A549 (cell line): ENCODE data around the gene GRAMD2A. TPM values are rescaled to one million over a fixed set of nuclear protein-coding genes. Genes with fewer than 3 reads are reported as not detected.

ENCODE experiments used
- ATAC-seq, 2 experiments: fragments of 200-7000 bp in 1 of 2; fragments of >200 bp in 1 of 2; cut with Nextera tagmentation in 1 of 2; cut with Tn5 transposase in 1 of 2; 3 replicates each; pipeline versions ENCODE4 v1.8.0 to v1.9.1; 2018 to 2020; ENCODE audit warnings: mild to moderate bottlenecking in 1 of 2, moderate library complexity in 1 of 2
- CTCF ChIA-PET: fragments of 300-600 bp; sonication (Branson Sonifier 250); formaldehyde crosslinking; extraction: SDS; loops from one replicate; lab custom pipeline; 2021; ENCODE audit warnings: antibody characterized with exemption, inconsistent platforms; lab: Yijun Ruan, JAX
- POLR2A ChIA-PET: fragments of 350-600 bp; formaldehyde crosslinking; extraction: SDS; loops from one replicate; lab custom pipeline; 2021; ENCODE audit warnings: antibody characterized with exemption, inconsistent platforms; lab: Yijun Ruan, JAX
- DNase-seq, 2 experiments: peaks; one replicate each; pipeline versions ENCODE4 v3.0.0 to v3.0.0-alpha.2; 2011 to 2016; ENCODE audit warnings: low read depth in 1 of 2, low spot score in 1 of 2
- FAIRE-seq: peaks from 2 replicates; lab custom pipeline; 2011; peaks lifted over from hg19 to GRCh38; lab: Jason Lieb, UNC
- H3K27ac ChIP-seq, 2 experiments: fragments of >200 bp; sonication (Bioruptor Twin); formaldehyde crosslinking; 3 replicates each; pipeline ENCODE4 v1.5.1; 2016 to 2017
- H3K4me1 ChIP-seq: fragments of >200 bp; sonication (Bioruptor Twin); formaldehyde crosslinking; 3 replicates; pipeline ENCODE4 v1.6.1; 2016
- H3K4me2 ChIP-seq: fragments of >200 bp; sonication (Bioruptor Twin); formaldehyde crosslinking; 3 replicates; pipeline ENCODE4 v1.6.1; 2016
- H3K4me3 ChIP-seq: fragments of >200 bp; sonication (Bioruptor Twin); formaldehyde crosslinking; 3 replicates; pipeline ENCODE4 v1.5.1; 2016
- H3K9me3 ChIP-seq: fragments of >200 bp; sonication (Bioruptor Twin); formaldehyde crosslinking; 3 replicates; pipeline ENCODE4 v1.6.1; 2016
- CHD2 ChIP-seq: fragments of 150-350 bp; IDR thresholded peaks from 2 replicates; pipeline ENCODE4 v1.6.1; 2014; ENCODE audit warnings: low read length; ENCODE audit not compliant: partially characterized antibody
- CHD4 ChIP-seq: fragments of 200-600 bp; sonication (generic); IDR thresholded peaks from 2 replicates; pipeline ENCODE4 v1.6.1; 2016; ENCODE audit warnings: antibody characterized with exemption, mild to moderate bottlenecking, borderline replicate concordance
- CTCF ChIP-seq: fragments of >200 bp; sonication (Bioruptor Twin); formaldehyde crosslinking; IDR thresholded peaks from 3 replicates; pipeline ENCODE4 v1.5.1; 2016
- HOXB5 ChIP-seq: fragments of 250-450 bp; sonication (Bioruptor Pico); IDR thresholded peaks from 2 replicates; pipeline ENCODE4 v1.5.0; 2020; ENCODE audit warnings: mild to moderate bottlenecking, moderate library complexity
- JUN ChIP-seq, 2 experiments: fragments of >200 bp; sonication (Bioruptor Twin); formaldehyde crosslinking; IDR thresholded peaks; 2 replicates in 1 of 2; 3 replicates in 1 of 2; pipeline ENCODE4 v1.6.1; 2016 to 2017
- MAX ChIP-seq: IDR thresholded peaks from 2 replicates; pipeline ENCODE4 v1.6.1; 2012
- NPAS2 ChIP-seq: fragments of 250-450 bp; sonication (Bioruptor Pico); IDR thresholded peaks from 2 replicates; pipeline ENCODE4 v1.8.0; 2022; ENCODE audit warnings: mild to moderate bottlenecking, moderate library complexity, borderline replicate concordance
- RAD21 ChIP-seq, 2 experiments: fragments of >200 bp in 1 of 2; sonication (Bioruptor Twin) in 1 of 2; formaldehyde crosslinking in 1 of 2; IDR thresholded peaks in 1 of 2; conservative IDR thresholded peaks in 1 of 2; 2 replicates in 1 of 2; 3 replicates in 1 of 2; pipeline ENCODE4 v1.6.1; 2012 to 2018; ENCODE audit warnings: inconsistent platforms in 1 of 2
- SMC3 ChIP-seq: fragments of >200 bp; sonication (Bioruptor Twin); formaldehyde crosslinking; IDR thresholded peaks from 3 replicates; pipeline ENCODE4 v1.6.1; 2018; ENCODE audit warnings: inconsistent platforms
- TP53 ChIP-seq: fragments of 250-450 bp; sonication (Bioruptor Pico); IDR thresholded peaks from 2 replicates; pipeline ENCODE4 v1.5.0; 2021; ENCODE audit warnings: mild to moderate bottlenecking, moderate library complexity
- ZNF302 ChIP-seq: fragments of 250-450 bp; sonication (Bioruptor Pico); IDR thresholded peaks from 2 replicates; pipeline ENCODE4 v1.9.0; 2021; ENCODE audit warnings: inconsistent platforms, mild to moderate bottlenecking, moderate library complexity
- WGBS: methylation state at CpG from one replicate; pipeline ENCODE4 v1.1.6; 2017; ENCODE audit errors: missing lambda C conversion rate; 5-methylcytosine and 5-hydroxymethylcytosine counted together
- polyA plus RNA-seq, 4 experiments: library from polyadenylated mRNA; depleted of rRNA in 3 of 4; stranded (reverse); fragments of >200 nt; fragmentation: RNase III in 1 of 4; extraction: RNeasy Plus Mini Kit Qiagen cat#74134 plus additional on column Dnase treatment in 1 of 4; gene quantifications; 2 replicates in 3 of 4; 3 replicates in 1 of 4; pipeline ENCODE4 v1.2.3, GENCODE V29; 2011 to 2017
- TF ChIP-seq, protein P1 (sequence below): fragments of >200 bp; sonication (Bioruptor Twin); formaldehyde crosslinking; IDR thresholded peaks from 3 replicates; pipeline ENCODE4 v1.6.1; 2016
- TF ChIP-seq, protein P2 (sequence below): IDR thresholded peaks from 2 replicates; pipeline ENCODE4 v1.6.1; 2012; ENCODE audit warnings: low read depth, borderline replicate concordance

GRAMD2A gene
- polyA plus RNA-seq, 2 of the 4 experiments (the other 2 are of a cell fraction): 0.41 TPM; not detected in 1

GRCh38 chr15:72155635-72156616 lies 41.7 kb downstream of the GRAMD2A start:
- FAIRE-seq (peak; percentile 100), ATAC-seq (peak; percentile 94 to 97), DNase-seq (peak; percentile 87 to 96)
- TF ChIP-seq CHD2: no peak
- TF ChIP-seq SMC3: peak; percentile 93
- TF ChIP-seq, protein P1, sequence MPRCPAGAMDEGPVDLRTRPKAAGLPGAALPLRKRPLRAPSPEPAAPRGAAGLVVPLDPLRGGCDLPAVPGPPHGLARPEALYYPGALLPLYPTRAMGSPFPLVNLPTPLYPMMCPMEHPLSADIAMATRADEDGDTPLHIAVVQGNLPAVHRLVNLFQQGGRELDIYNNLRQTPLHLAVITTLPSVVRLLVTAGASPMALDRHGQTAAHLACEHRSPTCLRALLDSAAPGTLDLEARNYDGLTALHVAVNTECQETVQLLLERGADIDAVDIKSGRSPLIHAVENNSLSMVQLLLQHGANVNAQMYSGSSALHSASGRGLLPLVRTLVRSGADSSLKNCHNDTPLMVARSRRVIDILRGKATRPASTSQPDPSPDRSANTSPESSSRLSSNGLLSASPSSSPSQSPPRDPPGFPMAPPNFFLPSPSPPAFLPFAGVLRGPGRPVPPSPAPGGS: no peak
- no peak for TF ChIP-seq NPAS2 (CRISPR knock-in tag)
- peak; percentile 100 for TF ChIP-seq RAD21 (conservative IDR thresholded peaks at IDR 0.05 in 1 of 2, IDR thresholded peaks at IDR 0.05 in 1 of 2)
- TF ChIP-seq CTCF: peak; percentile 99
- no peak for TF ChIP-seq ZNF302 (CRISPR knock-in tag)
- no peaks in the 10 kb centered on the region for H3K9me3 ChIP-seq
- peak overlapping the region; percentile 87 for H3K4me2 ChIP-seq
- CTCF ChIA-PET: interaction anchor here (0.6 to 3.2 kb wide), 95 partner anchors 10 to 1262 kb away, joined by 3 to 57 read pairs (median 5); partner anchors contain the start of genes MYO9A and SENP8
- H3K4me1 ChIP-seq: peaks cover 21% of the 10 kb centered on the region
- peak overlapping the region; percentile 73 to 81 for H3K27ac ChIP-seq
- peak overlapping the region; percentile 39 for H3K4me3 ChIP-seq
- WGBS: 11% methylated on average over 19 of the region's 19 CpGs
- POLR2A ChIA-PET: no interaction called here

- ChIA-PET POLR2A (no interaction called here), CTCF (interaction anchor here (0.7 to 3.2 kb wide), 33 partner anchors 10 to 1182 kb away, joined by 3 to 57 read pairs (median 8); no protein-coding TSS in a partner anchor)
- peak; percentile 35 to 67 for DNase-seq
- peak overlapping the region; percentile 73 to 81 for H3K27ac ChIP-seq
- TF ChIP-seq TP53 (CRISPR knock-in tag): no peak
- peak; percentile 74 for TF ChIP-seq MAX
- TF ChIP-seq RAD21 (conservative IDR thresholded peaks at IDR 0.05 in 1 of 2, IDR thresholded peaks at IDR 0.05 in 1 of 2): peak; percentile 8 to 10; a peak in 1 of 5 replicates
- TF ChIP-seq, protein P2, sequence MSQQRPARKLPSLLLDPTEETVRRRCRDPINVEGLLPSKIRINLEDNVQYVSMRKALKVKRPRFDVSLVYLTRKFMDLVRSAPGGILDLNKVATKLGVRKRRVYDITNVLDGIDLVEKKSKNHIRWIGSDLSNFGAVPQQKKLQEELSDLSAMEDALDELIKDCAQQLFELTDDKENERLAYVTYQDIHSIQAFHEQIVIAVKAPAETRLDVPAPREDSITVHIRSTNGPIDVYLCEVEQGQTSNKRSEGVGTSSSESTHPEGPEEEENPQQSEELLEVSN: peak; percentile 62; the same call in 1 of the 2 replicates
- TF ChIP-seq, all 56 proteins: peak for 3
- 29% methylated on average over 14 of the region's 14 CpGs for WGBS
- ATAC-seq (peak; percentile 49 to 67), FAIRE-seq (peak; percentile 28)
- peak overlapping the region; percentile 87 for H3K4me2 ChIP-seq
- no peaks in the 10 kb centered on the region for H3K9me3 ChIP-seq
- H3K4me3 ChIP-seq: peak overlapping the region; percentile 39
- peaks cover 21% of the 10 kb centered on the region for H3K4me1 ChIP-seq
Measured at GRCh38 chr15:72155003-72155621, 42.5 kb downstream of the GRAMD2A start.

- Histone ChIP-seq H3K4me2 (no peak overlapping the region), H3K4me1 (peaks cover 21% of the 10 kb centered on the region), H3K4me3 (no peak overlapping the region), H3K27ac (peak overlapping the region; percentile 73 to 81; a peak in 4 of 6 replicates), H3K9me3 (no peaks in the 10 kb centered on the region)
- ChIA-PET POLR2A (no interaction called here), CTCF (interaction anchor here (0.6 to 3.7 kb wide), 8 partner anchors 10 to 410 kb away, joined by 3 to 15 read pairs (median 4); no protein-coding TSS in a partner anchor)
- ATAC-seq: no peak
- WGBS: 93% methylated on average over 7 of the region's 7 CpGs
- TF ChIP-seq HOXB5 (CRISPR knock-in tag) (no peak), JUN (IDR thresholded peaks at IDR 0.05) (no peak), CHD4 (no peak)
- FAIRE-seq: no peak
- no peak for DNase-seq
Measured at GRCh38 chr15:72154316-72154715, 43.3 kb downstream of the GRAMD2A start.
